SJCRH30 (cell line): ENCODE results near the gene ABCA2. TPM values are rescaled to one million over a fixed set of nuclear protein-coding genes. Genes with fewer than 3 reads are reported as not detected.
A peak's percentile ranks its signal among the peaks of the same experiment; 100 is the strongest.

Experiments
- DNase-seq, 2 experiments: peaks; one replicate each; pipeline ENCODE4 v3.0.0-alpha.2; 2015 to 2020
- H3K27ac ChIP-seq: fragments of 250-450 bp; sonication (Bioruptor Pico); 2 replicates; pipeline ENCODE4 v1.5.1; 2020; ENCODE audit warnings: mild to moderate bottlenecking, moderate library complexity
- H3K27me3 ChIP-seq: fragments of 250-450 bp; sonication (Bioruptor Pico); 2 replicates; pipeline ENCODE4 v1.5.1; 2020; ENCODE audit warnings: mild to moderate bottlenecking, moderate library complexity
- H3K36me3 ChIP-seq: fragments of 250-450 bp; sonication (Bioruptor Pico); 2 replicates; pipeline ENCODE4 v1.5.1; 2020; ENCODE audit warnings: mild to moderate bottlenecking, moderate library complexity
- H3K4me1 ChIP-seq: fragments of 250-450 bp; sonication (Bioruptor Pico); 2 replicates; pipeline ENCODE4 v1.5.1; 2020; ENCODE audit warnings: mild to moderate bottlenecking, moderate library complexity
- H3K4me3 ChIP-seq: fragments of 250-450 bp; sonication (Bioruptor Pico); 2 replicates; pipeline ENCODE4 v1.5.1; 2020; ENCODE audit warnings: mild to moderate bottlenecking, moderate library complexity
- H3K9me3 ChIP-seq: fragments of 250-450 bp; sonication (Bioruptor Pico); replicated peaks from 2 replicates; pipeline ENCODE4 v1.5.1; 2020; ENCODE audit warnings: mild to moderate bottlenecking, moderate library complexity
- total RNA-seq: library from RNA; depleted of rRNA; stranded (reverse); fragments of >200 nt; shearing (Covaris generic); gene quantifications from 2 replicates; pipeline ENCODE4 v1.2.3, GENCODE V29; 2014

ABCA2 gene
- total RNA-seq, 1 experiment from 2014 or later: 4.0 TPM

GRCh38 chr9:137045294-137046087 is 17.5 kb upstream of the ABCA2 start:
- peaks cover 11% of the 10 kb centered on the region; the same call in 1 of the 2 replicates for H3K4me1 ChIP-seq
- peak; percentile 54 to 66 for DNase-seq
- peaks cover 37% of the 10 kb centered on the region for H3K27me3 ChIP-seq
- no peak overlapping the region for H3K27ac ChIP-seq
- H3K4me3 ChIP-seq: peak overlapping the region; percentile 41
- no peaks in the 10 kb centered on the region for H3K36me3 ChIP-seq
- no peaks in the 10 kb centered on the region for H3K9me3 ChIP-seq

- no peaks in the 10 kb centered on the region for H3K36me3 ChIP-seq
Observed at GRCh38 chr9:137044502-137045177, 16.6 kb upstream of the ABCA2 start.

GRCh38 chr9:137044037-137044436 is 16.0 kb upstream of the ABCA2 start:
- no peak overlapping the region for H3K27ac ChIP-seq
- H3K27me3 ChIP-seq: peaks cover 38% of the 10 kb centered on the region
- peaks cover 11% of the 10 kb centered on the region; the same call in 1 of the 2 replicates for H3K4me1 ChIP-seq
- no peaks in the 10 kb centered on the region for H3K36me3 ChIP-seq
- H3K9me3 ChIP-seq: no peaks in the 10 kb centered on the region
- no peak overlapping the region for H3K4me3 ChIP-seq
- DNase-seq: no peak

More at GRCh38 chr9:137044502-137045177, 16.6 kb upstream of the ABCA2 start:
- H3K27ac ChIP-seq: no peak overlapping the region
- peaks cover 38% of the 10 kb centered on the region for H3K27me3 ChIP-seq
- H3K4me3 ChIP-seq: no peak overlapping the region
- no peak for DNase-seq
- H3K4me1 ChIP-seq: peaks cover 11% of the 10 kb centered on the region; the same call in 1 of the 2 replicates
- no peaks in the 10 kb centered on the region for H3K9me3 ChIP-seq

- DNase-seq: no peak
- H3K4me1 ChIP-seq: peaks cover 11% of the 10 kb centered on the region; the same call in 1 of the 2 replicates
- H3K4me3 ChIP-seq: no peak overlapping the region
- no peaks in the 10 kb centered on the region for H3K9me3 ChIP-seq
- H3K27me3 ChIP-seq: peaks cover 38% of the 10 kb centered on the region
- no peaks in the 10 kb centered on the region for H3K36me3 ChIP-seq
- no peak overlapping the region for H3K27ac ChIP-seq
Observed at GRCh38 chr9:137042751-137043727, 15.0 kb upstream of the ABCA2 start.

- peaks cover 9% of the 10 kb centered on the region; the same call in 1 of the 2 replicates for H3K4me1 ChIP-seq
- no peaks in the 10 kb centered on the region for H3K36me3 ChIP-seq
- H3K27me3 ChIP-seq: peaks cover 35% of the 10 kb centered on the region
- no peak overlapping the region for H3K4me3 ChIP-seq
- no peak overlapping the region for H3K27ac ChIP-seq
- H3K9me3 ChIP-seq: no peaks in the 10 kb centered on the region
- no peak for DNase-seq
Observed at GRCh38 chr9:137041124-137041523, 13.1 kb upstream of the ABCA2 start.

- Histone ChIP-seq H3K27me3 (peaks cover 33% of the 10 kb centered on the region), H3K27ac (no peak overlapping the region)
Observed at GRCh38 chr9:137040568-137040967, 12.5 kb upstream of the ABCA2 start.

GRCh38 chr9:137039611-137040366 is 11.8 kb upstream of the ABCA2 start:
- H3K4me3 ChIP-seq: no peak overlapping the region
- H3K9me3 ChIP-seq: no peaks in the 10 kb centered on the region
- peaks cover 26% of the 10 kb centered on the region for H3K27me3 ChIP-seq
- no peaks in the 10 kb centered on the region for H3K36me3 ChIP-seq
- no peak for DNase-seq
- peaks cover 9% of the 10 kb centered on the region; the same call in 1 of the 2 replicates for H3K4me1 ChIP-seq
- H3K27ac ChIP-seq: no peak overlapping the region

More at GRCh38 chr9:137040568-137040967, 12.5 kb upstream of the ABCA2 start:
- Histone ChIP-seq H3K36me3 (no peaks in the 10 kb centered on the region), H3K9me3 (no peaks in the 10 kb centered on the region), H3K4me3 (no peak overlapping the region), H3K4me1 (peaks cover 9% of the 10 kb centered on the region; the same call in 1 of the 2 replicates)
- no peak for DNase-seq

- Histone ChIP-seq H3K4me3 (no peak overlapping the region), H3K27ac (no peak overlapping the region), H3K9me3 (no peaks in the 10 kb centered on the region), H3K36me3 (no peaks in the 10 kb centered on the region), H3K4me1 (peaks cover 2% of the 10 kb centered on the region; the same call in 1 of the 2 replicates), H3K27me3 (peaks cover 18% of the 10 kb centered on the region)
- DNase-seq: no peak
Observed at GRCh38 chr9:137038916-137039315, 10.9 kb upstream of the ABCA2 start.

- DNase-seq: no peak
- Histone ChIP-seq H3K4me3 (no peak overlapping the region), H3K36me3 (no peaks in the 10 kb centered on the region), H3K27me3 (peaks cover 11% of the 10 kb centered on the region), H3K9me3 (no peaks in the 10 kb centered on the region), H3K4me1 (no peaks in the 10 kb centered on the region), H3K27ac (no peak overlapping the region)
Observed at GRCh38 chr9:137037483-137037882, 9.4 kb upstream of the ABCA2 start.

- DNase-seq: no peak
- H3K36me3 ChIP-seq: no peaks in the 10 kb centered on the region
Observed at GRCh38 chr9:137037035-137037434, 9.0 kb upstream of the ABCA2 start.

GRCh38 chr9:137035937-137036336 is 7.9 kb upstream of the ABCA2 start:
- H3K27ac ChIP-seq: no peak overlapping the region
- H3K4me3 ChIP-seq: no peak overlapping the region
- DNase-seq: no peak
- no peaks in the 10 kb centered on the region for H3K36me3 ChIP-seq
- H3K9me3 ChIP-seq: no peaks in the 10 kb centered on the region
- H3K4me1 ChIP-seq: no peaks in the 10 kb centered on the region
- peaks cover 10% of the 10 kb centered on the region; the same call in 1 of the 2 replicates for H3K27me3 ChIP-seq

More at GRCh38 chr9:137037035-137037434, 9.0 kb upstream of the ABCA2 start:
- Histone ChIP-seq H3K4me3 (no peak overlapping the region), H3K27me3 (peaks cover 14% of the 10 kb centered on the region), H3K4me1 (no peaks in the 10 kb centered on the region), H3K27ac (no peak overlapping the region), H3K9me3 (no peaks in the 10 kb centered on the region)

GRCh38 chr9:137035507-137035834 is 7.4 kb upstream of the ABCA2 start:
- Histone ChIP-seq H3K27ac (no peak overlapping the region), H3K27me3 (peaks cover 6% of the 10 kb centered on the region; the same call in 1 of the 2 replicates), H3K36me3 (no peaks in the 10 kb centered on the region), H3K9me3 (no peaks in the 10 kb centered on the region), H3K4me1 (no peaks in the 10 kb centered on the region), H3K4me3 (no peak overlapping the region)
- no peak for DNase-seq

GRCh38 chr9:137034709-137035506 is 6.9 kb upstream of the ABCA2 start:
- no peaks in the 10 kb centered on the region for H3K4me1 ChIP-seq
- no peaks in the 10 kb centered on the region for H3K9me3 ChIP-seq
- no peaks in the 10 kb centered on the region for H3K36me3 ChIP-seq
- H3K27me3 ChIP-seq: 0 out of 2 replicates have a peak, but pooled peaks cover 5% of the 10 kb centered on the region
- no peak overlapping the region for H3K4me3 ChIP-seq
- no peak overlapping the region for H3K27ac ChIP-seq
- DNase-seq: peak; percentile 86 to 93
